ENCODE data around the gene RTF2.

RTF2 gene, protein sequence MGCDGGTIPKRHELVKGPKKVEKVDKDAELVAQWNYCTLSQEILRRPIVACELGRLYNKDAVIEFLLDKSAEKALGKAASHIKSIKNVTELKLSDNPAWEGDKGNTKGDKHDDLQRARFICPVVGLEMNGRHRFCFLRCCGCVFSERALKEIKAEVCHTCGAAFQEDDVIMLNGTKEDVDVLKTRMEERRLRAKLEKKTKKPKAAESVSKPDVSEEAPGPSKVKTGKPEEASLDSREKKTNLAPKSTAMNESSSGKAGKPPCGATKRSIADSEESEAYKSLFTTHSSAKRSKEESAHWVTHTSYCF

DNA sequence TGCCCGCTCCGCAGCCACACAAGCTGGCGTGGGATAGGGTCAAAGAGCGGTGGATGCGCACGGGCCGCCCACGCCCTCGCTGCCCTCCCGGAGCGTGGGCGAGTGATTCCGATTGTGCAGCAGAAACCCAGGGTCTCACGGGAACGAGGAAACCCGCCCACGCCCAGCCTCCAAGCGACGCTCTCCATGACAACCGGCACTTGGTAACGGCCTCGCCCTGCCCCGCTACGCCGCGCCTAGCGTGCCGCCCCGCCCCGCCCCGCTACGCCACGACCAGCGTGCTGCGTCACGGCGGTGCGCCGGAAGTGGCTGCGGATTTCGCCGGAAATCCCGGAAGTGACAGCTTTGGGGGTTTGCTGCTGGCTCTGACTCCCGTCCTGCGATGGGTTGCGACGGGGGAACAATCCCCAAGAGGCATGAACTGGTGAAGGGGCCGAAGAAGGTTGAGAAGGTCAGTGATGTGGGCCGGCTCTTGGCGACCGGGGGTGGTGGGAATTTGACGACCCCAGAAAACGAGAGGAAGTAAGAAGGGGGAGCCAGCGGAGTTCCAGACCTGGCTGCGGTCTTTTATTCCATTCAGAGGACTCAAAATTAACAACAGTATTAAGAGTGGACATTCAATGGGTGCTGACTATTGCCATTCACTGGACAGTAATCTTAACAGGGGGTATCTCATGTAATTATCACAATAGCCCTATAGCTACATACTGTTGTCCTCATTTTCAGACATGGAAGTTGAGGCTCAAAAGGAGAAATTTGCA, at the start of gene RTF2:
RTF2 (plus strand) TSS at position 312 of the 761 bp plus-strand sequence; CDS start at position 383, 71 bp downstream.
- Histone ChIP-seq H3K27me3 (ENCODE audit: control insufficient read depth, insufficient read depth, low read length) (no peaks in the 10 kb centered on the region), H3K27ac (ENCODE audit: low read depth, low read length) (peak within 1 kb of the TSS; percentile 53), H3K4me1 (ENCODE audit: control insufficient read depth, insufficient read depth, low read length) (no peaks in the 10 kb centered on the region), H3K4me3 (ENCODE audit: low read depth, low read length) (peak within 1 kb of the TSS; percentile 81), H3K9ac (ENCODE audit: low read depth, low read length) (peak within 1 kb of the TSS; percentile 39), H3K36me3 (ENCODE audit: control insufficient read depth, insufficient read depth, low read length) (peaks cover 8% of the 10 kb centered on the region), H3K9me3 (ENCODE audit: control insufficient read depth, insufficient read depth, low read length) (no peaks in the 10 kb centered on the region)

DNA sequence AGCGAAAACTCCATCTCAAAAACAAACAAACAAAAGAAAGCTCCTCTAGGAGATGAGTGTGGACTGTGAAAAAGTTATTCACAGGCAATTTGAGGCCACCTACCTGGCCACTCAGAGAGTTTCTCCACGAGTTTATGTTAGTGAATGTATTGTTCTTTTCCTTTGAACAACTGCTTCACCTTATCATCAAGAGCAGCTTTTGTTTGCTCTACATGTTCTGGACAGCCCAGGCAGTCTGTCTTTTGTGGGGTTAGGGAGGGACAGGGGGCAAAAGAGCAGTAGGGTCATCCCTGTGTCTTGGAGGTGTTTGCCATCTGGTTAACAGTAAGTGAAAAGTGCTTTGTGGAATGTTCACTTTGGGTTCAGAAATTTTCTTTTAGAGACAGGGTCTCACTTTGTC, 48.4 kb upstream of the RTF2 start:
- Histone ChIP-seq H3K4me3 (ENCODE audit: low read depth, low read length) (no peak overlapping the region), H3K4me1 (ENCODE audit: control insufficient read depth, insufficient read depth, low read length) (peaks cover 5% of the 10 kb centered on the region; the same call in 1 of the 2 replicates), H3K27me3 (ENCODE audit: control insufficient read depth, insufficient read depth, low read length) (peaks cover 20% of the 10 kb centered on the region; the same call in 1 of the 2 replicates), H3K36me3 (ENCODE audit: control insufficient read depth, insufficient read depth, low read length) (no peaks in the 10 kb centered on the region), H3K27ac (ENCODE audit: low read depth, low read length) (no peak overlapping the region), H3K9ac (ENCODE audit: low read depth, low read length) (no peak overlapping the region), H3K9me3 (ENCODE audit: control insufficient read depth, insufficient read depth, low read length) (no peaks in the 10 kb centered on the region)

DNA sequence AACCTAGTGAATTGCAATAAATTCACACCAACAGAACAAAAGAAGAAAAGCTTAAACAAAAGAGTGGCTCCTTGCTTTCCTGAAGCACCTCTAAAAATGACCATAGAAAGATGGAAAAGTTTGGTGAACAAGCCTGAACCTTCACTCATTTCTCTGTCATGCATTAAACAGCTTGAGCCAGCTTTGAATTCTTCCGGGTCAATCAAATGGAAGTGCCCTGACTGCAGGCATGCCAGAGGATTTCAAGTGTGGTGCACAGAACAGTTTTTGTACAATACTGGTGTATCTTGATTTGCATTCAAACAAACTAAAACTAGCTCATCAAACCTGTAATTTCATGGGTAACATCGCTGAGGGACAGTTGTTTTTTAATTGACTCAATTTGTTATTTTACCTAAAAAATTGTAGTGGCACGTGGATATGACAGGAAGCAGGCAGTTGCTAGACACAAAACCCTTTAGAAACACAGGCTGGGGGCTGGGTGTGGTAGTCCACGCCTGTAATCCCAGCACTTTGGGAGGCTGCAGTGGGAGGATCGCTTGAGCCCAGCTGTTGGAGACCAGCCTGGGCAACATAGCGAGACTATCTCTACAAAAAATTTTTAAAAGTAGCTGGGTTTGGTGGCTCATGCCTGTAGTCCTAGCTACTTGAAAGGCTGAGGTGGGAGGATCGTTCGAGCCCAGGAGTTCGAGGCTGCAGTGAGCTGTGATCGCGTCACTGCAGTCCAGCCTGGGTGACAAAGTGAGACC, 47.3 kb upstream of the RTF2 start:
- H3K27ac ChIP-seq (ENCODE audit: low read depth, low read length), result no peak overlapping the region
- H3K36me3 ChIP-seq (ENCODE audit: control insufficient read depth, insufficient read depth, low read length), result no peaks in the 10 kb centered on the region
- peaks cover 5% of the 10 kb centered on the region; the same call in 1 of the 2 replicates for H3K4me1 ChIP-seq (ENCODE audit: control insufficient read depth, insufficient read depth, low read length)

DNA sequence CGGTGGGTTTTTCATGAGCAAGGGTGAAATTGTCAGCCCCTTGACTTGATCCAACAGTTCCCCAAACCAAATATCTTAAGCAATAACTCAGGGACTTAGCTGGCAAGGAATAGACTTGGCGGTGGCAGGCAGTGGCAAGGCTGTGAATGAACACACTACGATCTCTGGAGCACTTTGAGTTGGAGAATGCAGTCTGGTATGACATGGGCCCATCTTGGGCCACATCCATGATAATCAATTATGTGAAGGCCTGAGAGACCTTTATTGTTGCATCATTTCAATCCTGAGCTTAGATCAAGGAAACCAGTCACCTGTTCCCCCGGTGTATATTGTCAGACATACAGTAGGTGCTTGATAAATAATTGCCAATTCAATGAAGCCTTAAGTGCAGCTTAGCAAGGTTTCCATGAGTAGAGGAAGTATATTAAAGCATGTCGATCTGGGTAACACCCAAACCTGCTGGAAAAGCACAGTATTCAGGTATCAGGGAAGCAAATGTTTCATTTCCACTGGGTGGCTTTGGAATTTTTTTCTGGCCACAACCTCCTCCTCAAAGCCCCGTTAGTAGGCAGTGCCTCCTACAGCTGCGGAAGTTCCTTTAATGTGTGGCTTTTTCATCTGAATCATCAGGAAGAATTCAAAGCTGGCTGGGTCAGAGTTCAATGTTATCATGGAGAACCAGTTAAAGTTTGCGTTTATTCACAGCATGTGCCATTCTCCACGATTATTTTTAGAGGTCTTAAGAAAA, 46.2 kb upstream of the RTF2 start:
- H3K9ac ChIP-seq (ENCODE audit: low read depth, low read length), result no peak overlapping the region
- no peak overlapping the region for H3K27ac ChIP-seq (ENCODE audit: low read depth, low read length)

More for the DNA sequence above, 47.3 kb upstream of the RTF2 start:
- Histone ChIP-seq H3K9ac (ENCODE audit: low read depth, low read length) (no peak overlapping the region), H3K4me3 (ENCODE audit: low read depth, low read length) (no peak overlapping the region), H3K27me3 (ENCODE audit: control insufficient read depth, insufficient read depth, low read length) (peaks cover 21% of the 10 kb centered on the region; the same call in 1 of the 2 replicates), H3K9me3 (ENCODE audit: control insufficient read depth, insufficient read depth, low read length) (no peaks in the 10 kb centered on the region)

DNA sequence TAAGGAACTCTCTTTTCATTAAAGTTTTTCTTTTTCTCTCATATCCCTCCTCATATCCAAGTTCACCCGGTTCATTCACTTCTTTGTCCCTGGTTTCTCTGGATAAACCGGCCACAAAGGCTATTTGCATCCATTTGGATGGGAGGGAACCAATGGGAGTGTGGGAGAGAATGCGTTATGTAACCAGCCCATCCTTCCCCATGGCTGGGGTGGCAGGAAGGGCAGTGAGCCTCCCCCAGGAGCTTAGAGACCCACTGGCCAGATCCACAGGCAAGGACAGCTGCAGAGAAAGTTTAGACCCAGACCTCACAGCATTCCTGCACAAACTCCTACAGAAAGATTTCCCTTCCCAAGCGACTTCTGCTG, 45.6 kb upstream of the RTF2 start:
- Histone ChIP-seq H3K27me3 (ENCODE audit: control insufficient read depth, insufficient read depth, low read length) (peaks cover 21% of the 10 kb centered on the region; the same call in 1 of the 2 replicates), H3K27ac (ENCODE audit: low read depth, low read length) (no peak overlapping the region), H3K36me3 (ENCODE audit: control insufficient read depth, insufficient read depth, low read length) (no peaks in the 10 kb centered on the region), H3K9me3 (ENCODE audit: control insufficient read depth, insufficient read depth, low read length) (no peaks in the 10 kb centered on the region), H3K4me1 (ENCODE audit: control insufficient read depth, insufficient read depth, low read length) (peaks cover 5% of the 10 kb centered on the region; the same call in 1 of the 2 replicates), H3K9ac (ENCODE audit: low read depth, low read length) (no peak overlapping the region), H3K4me3 (ENCODE audit: low read depth, low read length) (no peak overlapping the region)

More for the DNA sequence above, 46.2 kb upstream of the RTF2 start:
- no peaks in the 10 kb centered on the region for H3K9me3 ChIP-seq (ENCODE audit: control insufficient read depth, insufficient read depth, low read length)
- no peaks in the 10 kb centered on the region for H3K36me3 ChIP-seq (ENCODE audit: control insufficient read depth, insufficient read depth, low read length)
- H3K4me1 ChIP-seq (ENCODE audit: control insufficient read depth, insufficient read depth, low read length), result peaks cover 5% of the 10 kb centered on the region; the same call in 1 of the 2 replicates
- H3K4me3 ChIP-seq (ENCODE audit: low read depth, low read length), result no peak overlapping the region
- H3K27me3 ChIP-seq (ENCODE audit: control insufficient read depth, insufficient read depth, low read length), result peaks cover 21% of the 10 kb centered on the region; the same call in 1 of the 2 replicates

DNA sequence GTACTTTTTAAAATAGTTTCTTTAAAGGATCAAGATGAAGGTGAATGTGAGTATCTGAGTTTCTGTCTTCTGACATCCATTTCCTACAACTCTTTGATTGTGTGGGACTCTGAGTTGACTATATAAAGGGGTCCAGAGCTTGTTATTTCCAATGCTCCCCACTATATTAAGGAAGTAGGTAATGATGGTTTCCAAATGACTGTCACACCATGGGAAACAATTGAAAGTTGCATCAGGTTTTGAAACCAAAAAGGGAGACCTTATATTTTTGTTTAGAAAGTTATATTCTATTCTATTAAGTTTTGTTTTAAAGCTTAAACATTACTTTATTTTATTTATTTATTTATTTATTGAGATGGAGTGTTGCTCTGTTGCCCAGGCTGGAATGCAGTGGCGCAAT, 45.2 kb upstream of the RTF2 start:
- H3K27me3 ChIP-seq (ENCODE audit: control insufficient read depth, insufficient read depth, low read length), result peaks cover 21% of the 10 kb centered on the region; the same call in 1 of the 2 replicates
- no peak overlapping the region for H3K9ac ChIP-seq (ENCODE audit: low read depth, low read length)
- no peaks in the 10 kb centered on the region for H3K36me3 ChIP-seq (ENCODE audit: control insufficient read depth, insufficient read depth, low read length)
- no peak overlapping the region for H3K27ac ChIP-seq (ENCODE audit: low read depth, low read length)
- H3K9me3 ChIP-seq (ENCODE audit: control insufficient read depth, insufficient read depth, low read length), result no peaks in the 10 kb centered on the region
- H3K4me3 ChIP-seq (ENCODE audit: low read depth, low read length), result no peak overlapping the region
- peaks cover 5% of the 10 kb centered on the region; the same call in 1 of the 2 replicates for H3K4me1 ChIP-seq (ENCODE audit: control insufficient read depth, insufficient read depth, low read length)

DNA sequence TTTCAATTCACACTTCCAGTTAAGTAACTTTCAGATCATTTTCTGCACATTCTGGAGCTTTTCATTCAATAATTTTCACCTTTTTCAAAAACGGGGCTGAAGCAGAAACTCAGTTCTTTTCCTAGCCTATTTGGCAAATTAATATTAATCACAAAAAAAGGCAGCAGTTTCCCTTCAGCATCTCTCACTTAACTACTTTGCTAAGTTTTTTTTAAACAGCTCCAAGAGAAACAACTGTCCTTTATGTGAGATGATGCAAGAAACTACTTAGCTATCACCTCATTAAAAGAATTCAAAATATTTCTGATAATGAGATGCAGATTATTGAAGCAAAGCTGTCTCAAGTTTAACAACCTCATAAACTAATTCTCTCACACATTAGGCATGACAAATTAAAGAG, 44.5 kb upstream of the RTF2 start:
- Histone ChIP-seq H3K4me3 (ENCODE audit: low read depth, low read length) (no peak overlapping the region), H3K4me1 (ENCODE audit: control insufficient read depth, insufficient read depth, low read length) (peaks cover 5% of the 10 kb centered on the region; the same call in 1 of the 2 replicates), H3K27ac (ENCODE audit: low read depth, low read length) (no peak overlapping the region), H3K36me3 (ENCODE audit: control insufficient read depth, insufficient read depth, low read length) (no peaks in the 10 kb centered on the region), H3K27me3 (ENCODE audit: control insufficient read depth, insufficient read depth, low read length) (peaks cover 21% of the 10 kb centered on the region; the same call in 1 of the 2 replicates), H3K9me3 (ENCODE audit: control insufficient read depth, insufficient read depth, low read length) (no peaks in the 10 kb centered on the region), H3K9ac (ENCODE audit: low read depth, low read length) (no peak overlapping the region)

DNA sequence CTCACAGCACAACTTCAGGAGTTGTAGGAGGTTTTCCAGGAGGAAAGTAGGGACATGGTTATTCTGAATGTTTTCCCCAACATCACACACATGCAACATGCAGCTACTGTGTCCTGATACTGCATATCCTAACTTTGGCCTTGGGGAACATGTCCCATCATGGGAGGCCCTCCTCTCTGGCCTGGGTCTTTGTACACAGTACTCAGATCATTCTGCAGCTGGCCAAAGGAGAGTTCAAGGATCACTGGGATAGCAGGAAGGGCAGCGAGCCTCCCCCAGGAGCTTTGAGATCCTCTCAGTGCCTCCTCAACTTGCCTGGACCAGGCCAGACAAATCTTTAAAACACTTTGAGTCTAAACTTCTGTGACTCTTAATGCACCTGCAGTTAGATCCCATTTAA, 43.5 kb upstream of the RTF2 start:
- H3K4me1 ChIP-seq (ENCODE audit: control insufficient read depth, insufficient read depth, low read length), result peaks cover 5% of the 10 kb centered on the region; the same call in 1 of the 2 replicates
- H3K4me3 ChIP-seq (ENCODE audit: low read depth, low read length), result no peak overlapping the region
- H3K27me3 ChIP-seq (ENCODE audit: control insufficient read depth, insufficient read depth, low read length), result peaks cover 21% of the 10 kb centered on the region; the same call in 1 of the 2 replicates
- no peaks in the 10 kb centered on the region for H3K9me3 ChIP-seq (ENCODE audit: control insufficient read depth, insufficient read depth, low read length)
- no peak overlapping the region for H3K9ac ChIP-seq (ENCODE audit: low read depth, low read length)
- H3K36me3 ChIP-seq (ENCODE audit: control insufficient read depth, insufficient read depth, low read length), result no peaks in the 10 kb centered on the region
- H3K27ac ChIP-seq (ENCODE audit: low read depth, low read length), result no peak overlapping the region

DNA sequence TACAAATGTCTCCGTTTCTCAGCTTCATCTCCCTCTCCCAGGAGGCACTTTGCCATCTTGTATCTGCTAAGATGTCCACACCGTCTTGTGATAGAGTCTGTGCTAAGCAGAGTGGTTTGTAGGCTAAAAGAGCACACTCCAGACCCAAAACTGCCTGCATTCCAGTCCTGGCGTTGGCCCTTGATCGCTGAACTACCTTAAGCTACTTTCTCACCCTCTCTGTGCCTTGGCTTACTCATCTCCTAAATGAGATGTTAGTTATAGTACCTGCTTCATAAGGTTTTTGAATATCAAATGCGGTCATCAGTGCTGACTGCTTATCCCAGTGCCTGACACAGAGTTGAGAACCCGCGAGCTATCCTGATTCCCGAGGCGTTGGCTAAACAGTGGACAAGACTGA, 42.4 kb upstream of the RTF2 start:
- H3K27me3 ChIP-seq (ENCODE audit: control insufficient read depth, insufficient read depth, low read length), result peaks cover 21% of the 10 kb centered on the region; the same call in 1 of the 2 replicates
- peaks cover 5% of the 10 kb centered on the region; the same call in 1 of the 2 replicates for H3K4me1 ChIP-seq (ENCODE audit: control insufficient read depth, insufficient read depth, low read length)

DNA sequence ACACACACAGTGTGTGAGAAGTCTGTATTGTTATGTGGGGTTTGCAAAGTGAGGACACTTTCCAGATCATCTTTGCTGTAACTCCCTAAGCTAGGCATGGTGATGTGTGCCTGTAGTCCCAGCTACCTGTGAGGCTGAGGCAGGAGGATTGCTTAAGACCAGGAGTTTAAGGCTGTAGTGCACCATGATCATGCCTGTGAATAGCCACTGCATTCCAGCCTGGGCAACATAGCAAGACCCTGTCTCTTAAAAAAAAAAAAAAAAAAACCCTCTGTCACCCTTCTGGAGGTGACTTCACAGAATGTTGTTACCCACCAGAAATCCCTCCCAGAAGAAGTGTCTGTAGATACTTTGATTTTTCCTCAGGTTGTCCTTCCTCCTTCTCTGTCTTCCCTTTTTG, 41.5 kb upstream of the RTF2 start:
- H3K9ac ChIP-seq (ENCODE audit: low read depth, low read length), result no peak overlapping the region
- H3K27me3 ChIP-seq (ENCODE audit: control insufficient read depth, insufficient read depth, low read length), result peaks cover 14% of the 10 kb centered on the region; the same call in 1 of the 2 replicates
- H3K36me3 ChIP-seq (ENCODE audit: control insufficient read depth, insufficient read depth, low read length), result no peaks in the 10 kb centered on the region
- no peaks in the 10 kb centered on the region for H3K9me3 ChIP-seq (ENCODE audit: control insufficient read depth, insufficient read depth, low read length)
- peaks cover 5% of the 10 kb centered on the region; the same call in 1 of the 2 replicates for H3K4me1 ChIP-seq (ENCODE audit: control insufficient read depth, insufficient read depth, low read length)
- H3K4me3 ChIP-seq (ENCODE audit: low read depth, low read length), result no peak overlapping the region
- H3K27ac ChIP-seq (ENCODE audit: low read depth, low read length), result no peak overlapping the region

More for the DNA sequence above, 42.4 kb upstream of the RTF2 start:
- H3K4me3 ChIP-seq (ENCODE audit: low read depth, low read length), result no peak overlapping the region
- no peaks in the 10 kb centered on the region for H3K9me3 ChIP-seq (ENCODE audit: control insufficient read depth, insufficient read depth, low read length)
- no peak overlapping the region for H3K9ac ChIP-seq (ENCODE audit: low read depth, low read length)
- H3K36me3 ChIP-seq (ENCODE audit: control insufficient read depth, insufficient read depth, low read length), result no peaks in the 10 kb centered on the region
- H3K27ac ChIP-seq (ENCODE audit: low read depth, low read length), result no peak overlapping the region

Measured in HUES48 (cell line).